ENCODE measurements around the gene MIGA2. TPM values are rescaled to one million over a fixed set of nuclear protein-coding genes. Genes with fewer than 3 reads are reported as not detected.
A peak's percentile ranks its signal among the peaks of the same experiment; 100 is the strongest.
"Not testable (repeated sequence)": the region's sequence is repeated elsewhere in the genome, so short reads cannot be mapped to it uniquely, and the experiment has no call there.

Gene MIGA2
- total RNA-seq, 2 experiments from 2014 or later, result 26.1 to 26.5 TPM

- CTCF ChIA-PET, result interaction anchor here (1.1 to 2.2 kb wide), 3 partner anchors 51 to 479 kb away, joined by 3 to 5 read pairs (median 4); partner anchors contain the start of gene DOLPP1
- no peaks in the 10 kb centered on the region for H3K9me3 Mint-ChIP-seq
- DNase-seq, result no peak
- H3K36me3 Mint-ChIP-seq, result no peaks in the 10 kb centered on the region
- peaks cover 19% of the 10 kb centered on the region for H3K4me1 Mint-ChIP-seq (ENCODE audit: low read depth)
- POLR2A ChIA-PET, result no interaction called here
- H3K27ac Mint-ChIP-seq, result peak overlapping the region; percentile 25
- H3K4me3 Mint-ChIP-seq, result no peak overlapping the region
- H3K27me3 Mint-ChIP-seq, result no peaks in the 10 kb centered on the region
- intact Hi-C loops (cut with micrococcal nuclease), result loop anchor here (10.0 kb wide), 1 partner anchor 755 kb away; the partner anchor contains the start of genes GOLGA2 and SWI5
Observed at GRCh38 chr9:129030191-129030590, 6.2 kb upstream of the MIGA2 start.

- Mint-ChIP-seq H3K27me3 (no peaks in the 10 kb centered on the region), H3K9me3 (no peaks in the 10 kb centered on the region), H3K36me3 (no peaks in the 10 kb centered on the region), H3K4me3 (no peak overlapping the region), H3K4me1 (ENCODE audit: low read depth) (peaks cover 16% of the 10 kb centered on the region), H3K27ac (no peak overlapping the region)
- ChIA-PET CTCF (no interaction called here), POLR2A (interaction anchor here (0.7 kb wide), 1 partner anchor 481 kb away, joined by 3 read pairs; no protein-coding TSS in a partner anchor)
- DNase-seq, result no peak
- intact Hi-C loops (cut with micrococcal nuclease), result loop anchor here (10.0 kb wide), 1 partner anchor 757 kb away; the partner anchor contains the start of genes GOLGA2 and SWI5
Observed at GRCh38 chr9:129031514-129031913, 4.9 kb upstream of the MIGA2 start.

- no peak overlapping the region for H3K27ac Mint-ChIP-seq
- H3K9me3 Mint-ChIP-seq, result no peaks in the 10 kb centered on the region
- intact Hi-C loops (cut with micrococcal nuclease), result loop anchor here (10.0 kb wide), 1 partner anchor 758 kb away; the partner anchor contains the start of genes GOLGA2 and SWI5
- peaks cover 18% of the 10 kb centered on the region for H3K4me1 Mint-ChIP-seq (ENCODE audit: low read depth)
- ChIA-PET CTCF (no interaction called here), POLR2A (no interaction called here)
- no peak overlapping the region for H3K4me3 Mint-ChIP-seq
- no peaks in the 10 kb centered on the region for H3K27me3 Mint-ChIP-seq
- H3K36me3 Mint-ChIP-seq, result no peaks in the 10 kb centered on the region
- DNase-seq, result no peak
Observed at GRCh38 chr9:129032541-129033159, 3.8 kb upstream of the MIGA2 start.

- H3K27ac Mint-ChIP-seq, result no peak overlapping the region
- peaks cover 23% of the 10 kb centered on the region for H3K4me1 Mint-ChIP-seq (ENCODE audit: low read depth)
- H3K9me3 Mint-ChIP-seq, result no peaks in the 10 kb centered on the region
- H3K27me3 Mint-ChIP-seq, result no peaks in the 10 kb centered on the region
- no peaks in the 10 kb centered on the region for H3K36me3 Mint-ChIP-seq
- no peak for DNase-seq
- intact Hi-C loops (cut with micrococcal nuclease), result loop anchor here (10.0 kb wide), 1 partner anchor 758 kb away; the partner anchor contains the start of genes GOLGA2 and SWI5
- no peak overlapping the region for H3K4me3 Mint-ChIP-seq
- POLR2A ChIA-PET, result no interaction called here
- CTCF ChIA-PET, result no interaction called here
Observed at GRCh38 chr9:129033216-129033615, 3.2 kb upstream of the MIGA2 start.

GRCh38 chr9:129035838-129036237 is 588 bp upstream of the MIGA2 start:
- H3K27ac Mint-ChIP-seq, result peak overlapping the region; percentile 19
- CTCF ChIA-PET, result interaction anchor here (1.0 kb wide), 1 partner anchor 107 kb away, joined by 3 read pairs; no protein-coding TSS in a partner anchor
- peak overlapping the region; percentile 98 for H3K4me3 Mint-ChIP-seq
- H3K36me3 Mint-ChIP-seq, DNase-seq, H3K27me3 Mint-ChIP-seq, H3K9me3 Mint-ChIP-seq: not testable (repeated sequence)
- POLR2A ChIA-PET, result interaction anchor here (1.0 to 1.4 kb wide), 4 partner anchors 8 to 486 kb away, joined by 3 to 4 read pairs (median 4); partner anchors contain the start of genes CRAT, PTPA, SH3GLB2 and ZDHHC12
- intact Hi-C loops (cut with micrococcal nuclease), result loop anchor here (1.0 to 10.0 kb wide), 6 partner anchors 8 to 761 kb away; partner anchors contain the start of genes CRAT, DOLPP1, GOLGA2 and KYAT1
- peaks cover 26% of the 10 kb centered on the region for H3K4me1 Mint-ChIP-seq (ENCODE audit: low read depth)

GRCh38 chr9:129036923-129037766 is 719 bp downstream of the MIGA2 start:
- peak overlapping the region; percentile 98 for H3K4me3 Mint-ChIP-seq
- intact Hi-C loops (cut with micrococcal nuclease), result loop anchor here (1.0 to 10.0 kb wide), 6 partner anchors 9 to 762 kb away; partner anchors contain the start of genes CRAT, DOLPP1, GOLGA2 and KYAT1
- peak; percentile 13 for DNase-seq
- peaks cover 26% of the 10 kb centered on the region for H3K4me1 Mint-ChIP-seq (ENCODE audit: low read depth)
- no peaks in the 10 kb centered on the region for H3K27me3 Mint-ChIP-seq
- H3K27ac Mint-ChIP-seq, result peak overlapping the region; percentile 19
- no peaks in the 10 kb centered on the region for H3K36me3 Mint-ChIP-seq
- POLR2A ChIA-PET, result interaction anchor here (0.6 to 1.4 kb wide), 4 partner anchors 10 to 487 kb away, joined by 3 to 4 read pairs (median 4); partner anchors contain the start of genes CRAT, PTPA and SH3GLB2
- H3K9me3 Mint-ChIP-seq, result no peaks in the 10 kb centered on the region
- CTCF ChIA-PET, result interaction anchor here (1.0 kb wide), 1 partner anchor 106 kb away, joined by 3 read pairs; no protein-coding TSS in a partner anchor

- no peak overlapping the region for H3K27ac Mint-ChIP-seq
- H3K27me3 Mint-ChIP-seq, result no peaks in the 10 kb centered on the region
- peak overlapping the region; percentile 98 for H3K4me3 Mint-ChIP-seq
- peaks cover 3% of the 10 kb centered on the region for H3K36me3 Mint-ChIP-seq
- CTCF ChIA-PET, result interaction anchor here (2.2 kb wide), 1 partner anchor 10 kb away, joined by 7 read pairs; the partner anchor contains the start of gene SH3GLB2
- intact Hi-C loops (cut with micrococcal nuclease), result loop anchor here (2.0 to 10.0 kb wide), 4 partner anchors 73 to 763 kb away; partner anchors contain the start of genes CRAT, GOLGA2, KYAT1 and NTMT1
- H3K4me1 Mint-ChIP-seq (ENCODE audit: low read depth), result peaks cover 26% of the 10 kb centered on the region
- DNase-seq, result no peak
- POLR2A ChIA-PET, result interaction anchor here (0.6 kb wide), 1 partner anchor 361 kb away, joined by 4 read pairs; no protein-coding TSS in a partner anchor
- H3K9me3 Mint-ChIP-seq, result no peaks in the 10 kb centered on the region
Observed at GRCh38 chr9:129037767-129038098, 1.3 kb downstream of the MIGA2 start.

- Mint-ChIP-seq H3K27me3 (no peaks in the 10 kb centered on the region), H3K36me3 (peaks cover 3% of the 10 kb centered on the region), H3K9me3 (no peaks in the 10 kb centered on the region), H3K4me3 (peak overlapping the region; percentile 98), H3K4me1 (ENCODE audit: low read depth) (peaks cover 26% of the 10 kb centered on the region), H3K27ac (no peak overlapping the region)
- intact Hi-C loops (cut with micrococcal nuclease), result loop anchor here (10.0 kb wide), 1 partner anchor 763 kb away; the partner anchor contains the start of genes GOLGA2 and SWI5
- CTCF ChIA-PET, result interaction anchor here (2.2 kb wide), 1 partner anchor 10 kb away, joined by 7 read pairs; the partner anchor contains the start of gene SH3GLB2
- POLR2A ChIA-PET, result interaction anchor here (0.6 kb wide), 1 partner anchor 362 kb away, joined by 4 read pairs; no protein-coding TSS in a partner anchor
- DNase-seq, result no peak
Observed at GRCh38 chr9:129038109-129038852, 1.9 kb downstream of the MIGA2 start.

- Mint-ChIP-seq H3K27ac (no peak overlapping the region), H3K4me3 (no peak overlapping the region), H3K9me3 (no peaks in the 10 kb centered on the region), H3K4me1 (ENCODE audit: low read depth) (peaks cover 26% of the 10 kb centered on the region), H3K27me3 (no peaks in the 10 kb centered on the region), H3K36me3 (peaks cover 6% of the 10 kb centered on the region)
- POLR2A ChIA-PET, result no interaction called here
- intact Hi-C loops (cut with micrococcal nuclease), result no loop called here
- DNase-seq, result no peak
- CTCF ChIA-PET, result no interaction called here
Observed at GRCh38 chr9:129040113-129040643, 3.8 kb downstream of the MIGA2 start.

- Mint-ChIP-seq H3K27me3 (no peaks in the 10 kb centered on the region), H3K9me3 (no peaks in the 10 kb centered on the region), H3K4me3 (no peak overlapping the region), H3K36me3 (peaks cover 9% of the 10 kb centered on the region), H3K4me1 (ENCODE audit: low read depth) (peaks cover 20% of the 10 kb centered on the region), H3K27ac (no peak overlapping the region)
- no peak for DNase-seq
- POLR2A ChIA-PET, result no interaction called here
- CTCF ChIA-PET, result no interaction called here
- intact Hi-C loops (cut with micrococcal nuclease), result no loop called here
Observed at GRCh38 chr9:129042016-129042415, 5.6 kb downstream of the MIGA2 start.

- H3K27ac Mint-ChIP-seq, result no peak overlapping the region
- ChIA-PET CTCF (no interaction called here), POLR2A (no interaction called here)
Observed at GRCh38 chr9:129052592-129052991, 16.2 kb downstream of the MIGA2 start.

More at GRCh38 chr9:129052592-129052991, 16.2 kb downstream of the MIGA2 start:
- Mint-ChIP-seq H3K36me3 (peaks cover 6% of the 10 kb centered on the region), H3K27me3 (no peaks in the 10 kb centered on the region), H3K4me1 (ENCODE audit: low read depth) (no peaks in the 10 kb centered on the region), H3K4me3 (no peak overlapping the region), H3K9me3 (no peaks in the 10 kb centered on the region)
- intact Hi-C loops (cut with micrococcal nuclease), result no loop called here
- no peak for DNase-seq
